ENCODE measurements around the gene CENPX. TPM values are rescaled to one million over a fixed set of nuclear protein-coding genes. Genes with fewer than 3 reads are reported as not detected.

Gene CENPX
- total and polyA plus RNA-seq, 2 of the 13 experiments (the other 11 are each of a cell fraction or from before 2014, with no cell fraction given), result 92.7 to 170 TPM

GRCh38 chr17:82013772-82014321 is 8.8 kb downstream of the CENPX start (continued):
- TF ChIP-seq MXD4 (CRISPR knock-in tag; IDR thresholded peaks at IDR 0.05), result no peak
- no peak for TF ChIP-seq ZNF891 (CRISPR knock-in tag; IDR thresholded peaks at IDR 0.05)
- no peak; the same call in 1 of the 2 replicates for TF ChIP-seq BHLHE40 (IDR thresholded peaks at IDR 0.05; ENCODE audit: low read length)
- TF ChIP-seq NR0B2 (CRISPR knock-in tag; IDR thresholded peaks at IDR 0.05), result no peak
- no peak for TF ChIP-seq KLF9 (CRISPR knock-in tag; IDR thresholded peaks at IDR 0.05; ENCODE audit: low read depth)
- no peak for TF ChIP-seq ZNF446 (CRISPR knock-in tag; IDR thresholded peaks at IDR 0.05)
- no peak for TF ChIP-seq MTERF4 (CRISPR knock-in tag; IDR thresholded peaks at IDR 0.05)
- TF ChIP-seq ZNF362 (CRISPR knock-in tag; IDR thresholded peaks at IDR 0.05; ENCODE audit: borderline replicate concordance), result no peak
- no peak for TF ChIP-seq ZNF878 (CRISPR knock-in tag; IDR thresholded peaks at IDR 0.05)
- no peak for TF ChIP-seq KDM6A (CRISPR knock-in tag; IDR thresholded peaks at IDR 0.05; ENCODE audit: low read depth)
- TF ChIP-seq MAFG (CRISPR knock-in tag; IDR thresholded peaks at IDR 0.05), result no peak
- no peak for TF ChIP-seq RNF2 (conservative IDR thresholded peaks at IDR 0.05; ENCODE audit: low read depth)
- TF ChIP-seq ZNF205 (CRISPR knock-in tag; IDR thresholded peaks at IDR 0.05), result no peak
- no peak for TF ChIP-seq ZNF3 (CRISPR knock-in tag; IDR thresholded peaks at IDR 0.05)
- no peak for TF ChIP-seq CHCHD3 (CRISPR knock-in tag; IDR thresholded peaks at IDR 0.05)
- TF ChIP-seq BCL6 (CRISPR knock-in tag; IDR thresholded peaks at IDR 0.05), result peak; percentile 50; the same call in 1 of the 2 replicates
- no peak for TF ChIP-seq KDM4B (CRISPR knock-in tag; IDR thresholded peaks at IDR 0.05)
- TF ChIP-seq ARHGAP35 (CRISPR knock-in tag; IDR thresholded peaks at IDR 0.05; ENCODE audit: borderline replicate concordance), result no peak
- no peak for TF ChIP-seq XBP1 (CRISPR knock-in tag; IDR thresholded peaks at IDR 0.05)
- no peak for TF ChIP-seq HIVEP1 (CRISPR knock-in tag; IDR thresholded peaks at IDR 0.05)
- TF ChIP-seq NFIB (CRISPR knock-in tag; IDR thresholded peaks at IDR 0.05; ENCODE audit: borderline replicate concordance), result no peak
- no peak for TF ChIP-seq ZNF224 (CRISPR knock-in tag; IDR thresholded peaks at IDR 0.05)
- TF ChIP-seq SMARCC2 (IDR thresholded peaks at IDR 0.05), result no peak
- no peak for TF ChIP-seq KLF12 (CRISPR knock-in tag; IDR thresholded peaks at IDR 0.05; ENCODE audit: borderline replicate concordance)
- TF ChIP-seq ZNF275 (CRISPR knock-in tag; IDR thresholded peaks at IDR 0.05; ENCODE audit: borderline replicate concordance), result no peak
- no peak for TF ChIP-seq ZMYM4 (CRISPR knock-in tag; IDR thresholded peaks at IDR 0.05)
- TF ChIP-seq ZC3H4 (CRISPR knock-in tag; IDR thresholded peaks at IDR 0.05; ENCODE audit: borderline replicate concordance), result 0 out of 2 replicates have a peak, but pooled peaks have one; percentile 15
- no peak for TF ChIP-seq ZNF383 (CRISPR knock-in tag; IDR thresholded peaks at IDR 0.05; ENCODE audit: borderline replicate concordance)
- TF ChIP-seq SOX5 (CRISPR knock-in tag; IDR thresholded peaks at IDR 0.05; ENCODE audit: borderline replicate concordance), result peak; percentile 60; the same call in 1 of the 2 replicates
- TF ChIP-seq AGO1 (IDR thresholded peaks at IDR 0.05; ENCODE audit: low read depth, low read length, poor library complexity, severe bottlenecking), result peak; percentile 83

Data from HepG2 (cell line).